ENCODE results near the gene BCAS3. TPM values are rescaled to one million over a fixed set of nuclear protein-coding genes. Genes with fewer than 3 reads are reported as not detected.

BCAS3 gene
- total RNA-seq, 4 donors from 2014 or later, result 21.7 to 42.2 (median 23.0) TPM

- no peak for TF ChIP-seq CTCF (IDR thresholded peaks at IDR 0.05; ENCODE audit: low read depth)
Measured at GRCh38 chr17:61075988-61076387, 398.3 kb downstream of the BCAS3 start.

- TF ChIP-seq CTCF (IDR thresholded peaks at IDR 0.05; ENCODE audit: low read depth), result no peak
Measured at GRCh38 chr17:61076621-61077031, 399.0 kb downstream of the BCAS3 start.

GRCh38 chr17:61081959-61082358 is 404.3 kb downstream of the BCAS3 start:
- TF ChIP-seq CTCF (IDR thresholded peaks at IDR 0.05; ENCODE audit: low read depth), result no peak

GRCh38 chr17:61084260-61084659 is 406.6 kb downstream of the BCAS3 start:
- no peak for TF ChIP-seq CTCF (IDR thresholded peaks at IDR 0.05; ENCODE audit: low read depth)

GRCh38 chr17:61087024-61087423 is 409.4 kb downstream of the BCAS3 start:
- no peak for TF ChIP-seq CTCF (IDR thresholded peaks at IDR 0.05; ENCODE audit: low read depth)

GRCh38 chr17:61088556-61088955 is 410.9 kb downstream of the BCAS3 start:
- no peak for TF ChIP-seq CTCF (IDR thresholded peaks at IDR 0.05; ENCODE audit: low read depth)

- TF ChIP-seq CTCF (IDR thresholded peaks at IDR 0.05; ENCODE audit: low read depth), result no peak
Measured at GRCh38 chr17:61091096-61091495, 413.4 kb downstream of the BCAS3 start.
